H9 (cell line): ENCODE measurements around the gene NACC2. TPM values are rescaled to one million over a fixed set of nuclear protein-coding genes. Genes with fewer than 3 reads are reported as not detected.

Experiments
- DNase-seq: peaks from one replicate; pipeline ENCODE4 v3.0.0-alpha.2; 2017
- H2AFZ ChIP-seq: one replicate; pipeline ENCODE4 v1.6.1; 2013; ENCODE audit warnings: mild to moderate bottlenecking, low read length, control low read depth, moderate library complexity
- H2AK5ac ChIP-seq: 2 replicates; pipeline ENCODE4 v1.6.1; 2013; ENCODE audit warnings: low read length, control low read depth, mixed read lengths; ENCODE audit not compliant: insufficient read length
- H2BK120ac ChIP-seq: one replicate; pipeline ENCODE4 v1.6.1; 2013; ENCODE audit warnings: low read depth, mild to moderate bottlenecking, low read length, control low read depth, inconsistent platforms; ENCODE audit not compliant: poor library complexity, severe bottlenecking
- H2BK12ac ChIP-seq: 2 replicates; pipeline ENCODE4 v1.6.1; 2013; ENCODE audit warnings: low read length, control low read depth, mixed read lengths, low read depth; ENCODE audit not compliant: insufficient read length
- H2BK15ac ChIP-seq: 2 replicates; pipeline ENCODE4 v1.6.1; 2013; ENCODE audit warnings: low read depth, low read length, control low read depth
- H2BK20ac ChIP-seq: one replicate; pipeline ENCODE4 v1.6.1; 2013; ENCODE audit warnings: low read depth, mild to moderate bottlenecking, low read length, control low read depth, inconsistent platforms; ENCODE audit not compliant: poor library complexity, severe bottlenecking
- H2BK5ac ChIP-seq: 2 replicates; pipeline ENCODE4 v1.6.1; 2013; ENCODE audit warnings: low read length, control low read depth, mixed read lengths; ENCODE audit not compliant: insufficient read length
- H3K14ac ChIP-seq: 2 replicates; pipeline ENCODE4 v1.6.1; 2013; ENCODE audit warnings: low read length, control low read depth; ENCODE audit not compliant: insufficient read depth
- H3K18ac ChIP-seq: 2 replicates; pipeline ENCODE4 v1.6.1; 2013; ENCODE audit warnings: low read depth, mild to moderate bottlenecking, mixed read lengths, low read length, control low read depth; ENCODE audit not compliant: insufficient read length
- H3K23ac ChIP-seq: 2 replicates; pipeline ENCODE4 v1.6.1; 2013; ENCODE audit warnings: low read length, control low read depth, mixed read lengths, low read depth; ENCODE audit not compliant: insufficient read length
- H3K23me2 ChIP-seq: 2 replicates; pipeline ENCODE4 v1.6.1; 2013; ENCODE audit warnings: low read depth, mild to moderate bottlenecking, mixed read lengths, low read length, control low read depth; ENCODE audit not compliant: insufficient read length, poor library complexity, severe bottlenecking
- H3K27ac ChIP-seq: 2 replicates; pipeline ENCODE4 v1.5.1; 2013; ENCODE audit warnings: low read length, control low read depth, mixed read lengths, low read depth; ENCODE audit not compliant: insufficient read length
- H3K27me3 ChIP-seq: 2 replicates; pipeline ENCODE4 v1.6.1; 2013; ENCODE audit warnings: low read length, control low read depth, inconsistent platforms; ENCODE audit not compliant: insufficient read depth
- H3K4ac ChIP-seq: 2 replicates; pipeline ENCODE4 v1.6.1; 2013; ENCODE audit warnings: low read depth, mild to moderate bottlenecking, control low read depth, inconsistent platforms, low read length, moderate library complexity
- H3K4me1 ChIP-seq: 2 replicates; pipeline ENCODE4 v1.6.1; 2013; ENCODE audit warnings: low read length, control low read depth, inconsistent platforms; ENCODE audit not compliant: insufficient read depth
- H3K4me2 ChIP-seq: 2 replicates; pipeline ENCODE4 v1.6.1; 2013; ENCODE audit warnings: low read length, control low read depth, mixed read lengths; ENCODE audit not compliant: insufficient read length, insufficient read depth
- H3K56ac ChIP-seq: 2 replicates; pipeline ENCODE4 v1.6.1; 2013; ENCODE audit warnings: low read depth, mild to moderate bottlenecking, mixed read lengths, low read length, control low read depth; ENCODE audit not compliant: insufficient read length
- H3K79me1 ChIP-seq: 2 replicates; pipeline ENCODE4 v1.6.1; 2013; ENCODE audit warnings: low read depth, mild to moderate bottlenecking, moderate library complexity, low read length, control low read depth, inconsistent platforms; ENCODE audit not compliant: insufficient read depth, poor library complexity, severe bottlenecking
- H3K79me2 ChIP-seq: 2 replicates; pipeline ENCODE4 v1.6.1; 2013; ENCODE audit warnings: low read length, control low read depth, inconsistent platforms; ENCODE audit not compliant: insufficient read depth
- H3K9ac ChIP-seq: 2 replicates; pipeline ENCODE4 v1.6.1; 2013; ENCODE audit warnings: low read length, control low read depth, mixed read lengths; ENCODE audit not compliant: insufficient read length; ENCODE audit errors: extremely low read depth
- H3K9me3 ChIP-seq: one replicate; pipeline ENCODE4 v1.6.1; 2013; ENCODE audit warnings: low read depth, low read length, inconsistent platforms; ENCODE audit not compliant: control insufficient read depth
- H3T11ph ChIP-seq: one replicate; pipeline ENCODE4 v1.6.1; 2013; ENCODE audit warnings: mild to moderate bottlenecking, low read length, control low read depth, inconsistent platforms
- H4K20me1 ChIP-seq: one replicate; pipeline ENCODE4 v1.6.1; 2013; ENCODE audit not compliant: control insufficient read depth, insufficient read length, insufficient read depth
- H4K5ac ChIP-seq: 2 replicates; pipeline ENCODE4 v1.6.1; 2013; ENCODE audit warnings: low read depth, mild to moderate bottlenecking, mixed read lengths, low read length, control low read depth; ENCODE audit not compliant: insufficient read length
- H4K8ac ChIP-seq: replicated peaks from 2 replicates; pipeline ENCODE4 v1.6.1; 2013; ENCODE audit warnings: low read length, control low read depth, mixed read lengths, low read depth; ENCODE audit not compliant: insufficient read length
- H4K91ac ChIP-seq: 2 replicates; pipeline ENCODE4 v1.6.1; 2013; ENCODE audit warnings: low read depth, mild to moderate bottlenecking, moderate library complexity, mixed read lengths, low read length, control low read depth; ENCODE audit not compliant: insufficient read length
- H3K27ac Mint-ChIP-seq, 3 experiments: 2 replicates in 2 of 3; 3 replicates in 1 of 3; pipeline ENCODE4 v1.8.0; 2020 to 2021; ENCODE audit warnings: mixed read lengths in 3 of 3, mild to moderate bottlenecking in 1 of 3, moderate library complexity in 1 of 3
- H3K27me3 Mint-ChIP-seq: 2 replicates; pipeline ENCODE4 v1.8.0; 2021; ENCODE audit warnings: low read depth, mild to moderate bottlenecking, moderate library complexity, mixed read lengths
- H3K36me3 Mint-ChIP-seq, 3 experiments: 2 replicates in 2 of 3; 3 replicates in 1 of 3; pipeline ENCODE4 v1.8.0; 2020 to 2021; ENCODE audit warnings: low read depth in 3 of 3, mixed read lengths in 3 of 3; ENCODE audit not compliant: insufficient read depth in 1 of 3
- H3K4me1 Mint-ChIP-seq, 2 experiments: 2 replicates each; pipeline ENCODE4 v1.8.0; 2020; ENCODE audit warnings: mixed read lengths in 2 of 2
- H3K4me3 Mint-ChIP-seq, 2 experiments: 2 replicates in 1 of 2; 3 replicates in 1 of 2; pipeline ENCODE4 v1.8.0; 2020 to 2021; ENCODE audit warnings: mild to moderate bottlenecking in 2 of 2, mixed read lengths in 2 of 2, moderate library complexity in 1 of 2
- H3K9me3 Mint-ChIP-seq, 2 experiments: 2 replicates in 1 of 2; 3 replicates in 1 of 2; pipeline ENCODE4 v1.8.0; 2020; ENCODE audit warnings: mild to moderate bottlenecking in 2 of 2, mixed read lengths in 2 of 2, moderate library complexity in 1 of 2
- CTCF ChIP-seq: fragments of 200-600 bp; sonication (generic); conservative IDR thresholded peaks from 3 replicates; pipeline ENCODE4 v1.8.0; 2021; ENCODE audit warnings: antibody characterized with exemption, mild to moderate bottlenecking
- WGBS: extraction: QIAGEN DNeasy Blood & Tissue Kit; methylation state at CpG from one replicate; pipeline ENCODE4 v1.1.7; 2013; ENCODE audit warnings: missing lambda C conversion rate, low lambda C conversion rate, mixed read lengths; ENCODE audit not compliant: insufficient read length; ENCODE audit errors: extremely low coverage; 5-methylcytosine and 5-hydroxymethylcytosine counted together
- total RNA-seq: library from RNA; stranded (reverse); gene quantifications from 2 replicates; pipeline ENCODE4 v1.2.1, GENCODE V29; 2021

NACC2 gene
- total RNA-seq, 1 experiment from 2014 or later, result 11.5 TPM

- H2BK12ac ChIP-seq, result no peak overlapping the region
- Mint-ChIP-seq H3K27me3 (peaks cover 34% of the 10 kb centered on the region), H3K4me3 (peak overlapping the region; percentile 60 to 77), H3K9me3 (no peaks in the 10 kb centered on the region), H3K27ac (no peak overlapping the region; a peak in 1 of 7 replicates), H3K4me1 (peaks cover 19 to 38% of the 10 kb centered on the region in 2 experiments), H3K36me3 (no peaks in the 10 kb centered on the region)
- no peak overlapping the region for H3K18ac ChIP-seq
- H2BK5ac ChIP-seq, result no peak overlapping the region
- H2BK20ac ChIP-seq, result no peak overlapping the region
- peaks cover 3% of the 10 kb centered on the region; the same call in 1 of the 2 replicates for H3K27me3 ChIP-seq
- DNase-seq, result no peak
- H3K79me2 ChIP-seq, result no peaks in the 10 kb centered on the region; the same call in 1 of the 2 replicates
- no peak overlapping the region for H3K9ac ChIP-seq
- no peak overlapping the region for H4K5ac ChIP-seq
- H3K9me3 ChIP-seq, result no peaks in the 10 kb centered on the region
- no peak overlapping the region for H4K8ac ChIP-seq
- no peak overlapping the region for H3K23ac ChIP-seq
- H3K79me1 ChIP-seq, result no peaks in the 10 kb centered on the region
- no peaks in the 10 kb centered on the region for H3K4me1 ChIP-seq
- peaks cover 4% of the 10 kb centered on the region for H3K23me2 ChIP-seq
- no peak overlapping the region for H3K27ac ChIP-seq
- no peak overlapping the region for H2AK5ac ChIP-seq
- peaks cover 6% of the 10 kb centered on the region for H4K20me1 ChIP-seq
- WGBS, result no CpG with 5 or more reads among the region's 16 CpGs
- TF ChIP-seq CTCF, result no peak
- no peak overlapping the region for H3K4ac ChIP-seq
- H3K4me2 ChIP-seq, result peak overlapping the region; percentile 55
- no peak overlapping the region for H2BK120ac ChIP-seq
- no peak overlapping the region for H2AFZ ChIP-seq
- H4K91ac ChIP-seq, result no peak overlapping the region
- no peak overlapping the region for H3K56ac ChIP-seq
- no peak overlapping the region for H2BK15ac ChIP-seq
- no peak overlapping the region for H3K14ac ChIP-seq
- no peak overlapping the region for H3T11ph ChIP-seq
Observed at GRCh38 chr9:136093346-136093986, 1.6 kb downstream of the NACC2 start.
